H1 (cell line): ENCODE results near the gene SNED1. TPM values are rescaled to one million over a fixed set of nuclear protein-coding genes. Genes with fewer than 3 reads are reported as not detected.

Experiments
- CTCF ChIA-PET: fragments of 300-600 bp; sonication (Branson Sonifier 250); formaldehyde crosslinking; loops from one replicate; lab custom pipeline; 2021; ENCODE audit not compliant: partially characterized antibody; lab: Charles Lee
- POLR2A ChIA-PET: fragments of 300-600 bp; sonication (Branson Sonifier 250); formaldehyde crosslinking; loops from one replicate; lab custom pipeline; 2021; ENCODE audit warnings: inconsistent platforms; ENCODE audit not compliant: partially characterized antibody; lab: Charles Lee
- DNase-seq, 2 experiments: peaks; one replicate each; pipeline versions ENCODE4 v3.0.0 to v3.0.0-alpha.2; 2010 to 2022; ENCODE audit warnings: low spot score in 2 of 2, low read depth in 1 of 2, mixed read lengths in 1 of 2
- FAIRE-seq: peaks from 2 replicates; lab custom pipeline; 2011; peaks lifted over from hg19 to GRCh38; lab: Jason Lieb, UNC
- H2AFZ ChIP-seq: 2 replicates; pipeline ENCODE4 v1.8.1; 2012; ENCODE audit warnings: low read length, inconsistent platforms
- H2AK5ac ChIP-seq: 2 replicates; pipeline ENCODE4 v1.6.1; 2013; ENCODE audit warnings: low read depth, low read length
- H2BK120ac ChIP-seq: replicated peaks from 2 replicates; pipeline ENCODE3; 2013; ENCODE audit warnings: low read depth, low read length, inconsistent platforms
- H2BK12ac ChIP-seq: 2 replicates; pipeline ENCODE4 v1.6.1; 2013; ENCODE audit warnings: low read depth, low read length
- H2BK15ac ChIP-seq: 2 replicates; pipeline ENCODE4 v1.6.1; 2013; ENCODE audit warnings: low read length
- H2BK20ac ChIP-seq: 2 replicates; pipeline ENCODE4 v1.6.1; 2013; ENCODE audit warnings: low read length
- H2BK5ac ChIP-seq: 2 replicates; pipeline ENCODE4 v1.6.1; 2013; ENCODE audit warnings: low read depth, low read length
- H3K14ac ChIP-seq: 2 replicates; pipeline ENCODE4 v1.6.1; 2013; ENCODE audit warnings: inconsistent platforms; ENCODE audit not compliant: insufficient read length
- H3K18ac ChIP-seq: 2 replicates; pipeline ENCODE4 v1.6.1; 2013; ENCODE audit warnings: low read length; ENCODE audit errors: extremely low read depth
- H3K23ac ChIP-seq: 2 replicates; pipeline ENCODE4 v1.6.1; 2013; ENCODE audit warnings: inconsistent platforms; ENCODE audit not compliant: insufficient read length
- H3K23me2 ChIP-seq: 2 replicates; pipeline ENCODE4 v1.6.1; 2013; ENCODE audit warnings: low read depth, low read length
- H3K27ac ChIP-seq: 2 replicates; pipeline ENCODE4 v1.6.1; 2011; ENCODE audit warnings: low read depth, low read length, inconsistent platforms
- H3K27me3 ChIP-seq, 4 experiments: replicated peaks in 1 of 4; 1 replicate in 1 of 4; 2 replicates in 3 of 4; pipeline versions ENCODE4 v1.6.1 to v1.8.1; 2011 to 2013; ENCODE audit warnings: low read length in 3 of 4, mild to moderate bottlenecking in 3 of 4, inconsistent platforms in 2 of 4, mixed read lengths in 2 of 4, moderate library complexity in 1 of 4; ENCODE audit not compliant: control insufficient read depth in 3 of 4, insufficient read depth in 3 of 4; ENCODE audit errors: extremely low read depth in 1 of 4
- H3K36me3 ChIP-seq, 4 experiments: 2 replicates each; pipeline versions ENCODE4 v1.6.1 to v1.8.1; 2011 to 2013; ENCODE audit warnings: mild to moderate bottlenecking in 4 of 4, low read length in 3 of 4, moderate library complexity in 2 of 4, control low read depth in 1 of 4, inconsistent platforms in 1 of 4; ENCODE audit not compliant: insufficient read depth in 4 of 4, control insufficient read depth in 2 of 4
- H3K4ac ChIP-seq: replicated peaks from 2 replicates; pipeline ENCODE3; 2013; ENCODE audit warnings: low read length, low read depth, mixed read lengths, inconsistent platforms; ENCODE audit not compliant: insufficient read length
- H3K4me1 ChIP-seq, 4 experiments: replicated peaks in 1 of 4; 1 replicate in 1 of 4; 2 replicates in 3 of 4; pipeline versions ENCODE4 v1.6.1 to v1.8.1; 2011 to 2013; ENCODE audit warnings: low read length in 3 of 4, inconsistent platforms in 2 of 4, mixed read lengths in 1 of 4; ENCODE audit not compliant: insufficient read depth in 4 of 4, control insufficient read depth in 3 of 4
- H3K4me2 ChIP-seq, 2 experiments: 2 replicates each; pipeline versions ENCODE4 v1.6.1 to v1.8.1; 2011 to 2013; ENCODE audit warnings: low read depth in 2 of 2, low read length in 2 of 2, control low read depth in 1 of 2, inconsistent platforms in 1 of 2, mild to moderate bottlenecking in 1 of 2; ENCODE audit not compliant: insufficient read depth in 1 of 2
- H3K4me3 ChIP-seq, 4 experiments: fragments of 200-600, 300-600 bp in 1 of 4; sonication (generic), shearing (Covaris generic), sonication (Bioruptor Twin) in 1 of 4; 2 replicates each; pipeline versions ENCODE4 v1.5.1 to v1.8.1; 2011 to 2016; ENCODE audit warnings: low read length in 4 of 4, low read depth in 3 of 4, control low read depth in 2 of 4, inconsistent platforms in 2 of 4, mild to moderate bottlenecking in 2 of 4, mixed read lengths in 1 of 4, moderate library complexity in 1 of 4; ENCODE audit not compliant: insufficient read depth in 2 of 4; ENCODE audit errors: extremely low read depth in 1 of 4
- H3K56ac ChIP-seq: replicated peaks from 2 replicates; pipeline ENCODE3; 2013; ENCODE audit warnings: low read depth, mild to moderate bottlenecking, mixed read lengths, low read length, inconsistent platforms; ENCODE audit not compliant: insufficient read length
- H3K79me1 ChIP-seq: 2 replicates; pipeline ENCODE4 v1.6.1; 2013; ENCODE audit warnings: low read depth, low read length, control low read depth
- H3K79me2 ChIP-seq, 2 experiments: 2 replicates each; pipeline versions ENCODE4 v1.6.1 to v1.8.1; 2012 to 2013; ENCODE audit warnings: low read length in 2 of 2, mild to moderate bottlenecking in 2 of 2, inconsistent platforms in 1 of 2; ENCODE audit not compliant: insufficient read depth in 2 of 2, control insufficient read depth in 1 of 2
- H3K9ac ChIP-seq, 4 experiments: replicated peaks in 1 of 4; 1 replicate in 1 of 4; 2 replicates in 3 of 4; pipeline versions ENCODE4 v1.6.1 to v1.8.1; 2011 to 2013; ENCODE audit warnings: low read depth in 3 of 4, low read length in 3 of 4, control low read depth in 2 of 4, mild to moderate bottlenecking in 2 of 4, moderate library complexity in 2 of 4, inconsistent platforms in 1 of 4; ENCODE audit errors: extremely low read depth in 1 of 4
- H3K9me3 ChIP-seq, 2 experiments: 2 replicates each; pipeline versions ENCODE4 v1.6.1 to v1.8.1; 2012 to 2013; ENCODE audit warnings: mild to moderate bottlenecking in 2 of 2, moderate library complexity in 2 of 2, control low read depth in 1 of 2, inconsistent platforms in 1 of 2, low read depth in 1 of 2, low read length in 1 of 2, mixed read lengths in 1 of 2; ENCODE audit not compliant: insufficient read depth in 2 of 2
- H4K20me1 ChIP-seq, 2 experiments: replicated peaks in 1 of 2; 2 replicates each; pipeline versions ENCODE3 to v1.8.1; 2011 to 2013; ENCODE audit warnings: inconsistent platforms in 2 of 2, low read length in 2 of 2, mild to moderate bottlenecking in 1 of 2; ENCODE audit not compliant: insufficient read depth in 2 of 2, control insufficient read depth in 1 of 2
- H4K5ac ChIP-seq: 2 replicates; pipeline ENCODE4 v1.6.1; 2013; ENCODE audit warnings: low read length, low read depth, mixed read lengths, inconsistent platforms; ENCODE audit not compliant: insufficient read length
- H4K8ac ChIP-seq: 2 replicates; pipeline ENCODE4 v1.8.0; 2013; ENCODE audit warnings: mild to moderate bottlenecking, moderate library complexity, low read length, inconsistent platforms; ENCODE audit not compliant: insufficient read depth; ENCODE audit errors: extremely low read depth
- H4K91ac ChIP-seq: replicated peaks from 2 replicates; pipeline ENCODE3; 2013; ENCODE audit warnings: low read length, mixed read lengths, inconsistent platforms; ENCODE audit not compliant: insufficient read length
- BACH1 ChIP-seq: IDR thresholded peaks from 2 replicates; pipeline ENCODE4 v1.6.1; 2012; ENCODE audit warnings: low read length, improper control_type of control experiment
- CTCF ChIP-seq, 3 experiments: IDR thresholded peaks; 1 replicate in 2 of 3; 2 replicates in 1 of 3; pipeline versions ENCODE4 v1.5.1 to v1.6.1; 2011; ENCODE audit warnings: low read length in 3 of 3, mild to moderate bottlenecking in 3 of 3, inconsistent platforms in 2 of 3, low read depth in 1 of 3, moderate library complexity in 1 of 3; ENCODE audit not compliant: insufficient read depth in 1 of 3; ENCODE audit errors: control extremely low read depth in 1 of 3
- GABPA ChIP-seq: IDR thresholded peaks from 2 replicates; pipeline ENCODE4 v1.6.1; 2011; ENCODE audit warnings: mild to moderate bottlenecking, low read length, moderate library complexity, borderline replicate concordance; ENCODE audit not compliant: insufficient read depth
- KDM5A ChIP-seq: fragments of 200-600 bp; IDR thresholded peaks from 2 replicates; pipeline ENCODE4 v1.7.1; 2012; ENCODE audit warnings: mild to moderate bottlenecking, low read length, inconsistent platforms, mixed read lengths
- MAFK ChIP-seq: IDR thresholded peaks from 2 replicates; pipeline ENCODE4 v1.6.1; 2012; ENCODE audit warnings: low read depth, mild to moderate bottlenecking, improper control_type of control experiment, low read length
- NRF1 ChIP-seq: IDR thresholded peaks from 2 replicates; pipeline ENCODE4 v1.6.1; 2011; ENCODE audit warnings: mild to moderate bottlenecking, low read depth, low read length, improper control_type of control experiment
- PHF8 ChIP-seq: fragments of 200-600 bp; sonication (generic); conservative IDR thresholded peaks from 2 replicates; pipeline ENCODE4 v1.7.1; 2012; ENCODE audit warnings: low read depth, mild to moderate bottlenecking, inconsistent platforms, low read length, moderate library complexity
- RNF2 ChIP-seq: fragments of 200-900, 300-1000 bp; sonication (generic); IDR thresholded peaks from 2 replicates; pipeline ENCODE4 v1.7.1; 2016; ENCODE audit warnings: borderline replicate concordance, low read depth, mild to moderate bottlenecking, antibody characterized with exemption, low read length; ENCODE audit not compliant: poor library complexity, severe bottlenecking; ENCODE audit errors: missing control alignments
- SAP30 ChIP-seq: fragments of 300-600 bp; sonication (generic); IDR thresholded peaks from 2 replicates; pipeline ENCODE4 v1.7.1; 2012; ENCODE audit warnings: low read length, moderate library complexity, mild to moderate bottlenecking, inconsistent platforms; ENCODE audit not compliant: insufficient read depth, insufficient replicate concordance
- SRF ChIP-seq: IDR thresholded peaks from 2 replicates; pipeline ENCODE4 v1.6.1; 2011; ENCODE audit warnings: mild to moderate bottlenecking, low read depth, low read length, moderate library complexity
- WGBS, 2 experiments: shearing (Covaris generic) in 1 of 2; methylation state at CpG; one replicate each; pipeline versions ENCODE4 v1.1.6 to v1.1.7; 2013 to 2015; ENCODE audit warnings: low lambda C conversion rate in 2 of 2, mixed read lengths in 2 of 2, inconsistent platforms in 1 of 2, low coverage in 1 of 2, missing lambda C conversion rate in 1 of 2; ENCODE audit not compliant: insufficient replicate concordance in 2 of 2, insufficient coverage in 1 of 2, insufficient read length in 1 of 2; ENCODE audit errors: extremely low coverage in 1 of 2, missing lambda C conversion rate in 1 of 2; 5-methylcytosine and 5-hydroxymethylcytosine counted together
- polyA plus RNA-seq, 7 experiments: library from polyadenylated mRNA; depleted of rRNA in 3 of 7; stranded (reverse) in 5 of 7; unstranded in 2 of 7; fragments of >200 nt in 5 of 7; fragments of 200-250 nt in 2 of 7; gene quantifications; 1 replicate in 5 of 7; 2 replicates in 1 of 7; 4 replicates in 1 of 7; pipeline versions ENCODE4 v1.2.1 to v1.2.3, GENCODE V29; 2011 to 2013; ENCODE audit warnings: missing spikeins in 2 of 7, mixed read lengths in 2 of 7
- total RNA-seq: library from RNA; stranded (reverse); fragmentation: NEBNext Ultra II Directional; extraction: Animal tissue kit (Norgen Biotek cat#: 25700); gene quantifications from 2 replicates; pipeline ENCODE4 v1.2.1, GENCODE V29; 2021

SNED1 gene
- total and polyA plus RNA-seq, 2 of the 8 experiments (the other 6 are each of a cell fraction or from before 2014, with no cell fraction given) = 1.9 TPM

GRCh38 chr2:241112592-241112991, 114.2 kb downstream of the SNED1 start:
- H2BK15ac ChIP-seq = no peak overlapping the region
- H3K9ac ChIP-seq = no peak overlapping the region
- H4K91ac ChIP-seq = no peak overlapping the region
- peaks cover 3 to 6% of the 10 kb centered on the region in 2 experiments for H4K20me1 ChIP-seq
- no peak overlapping the region for H2BK20ac ChIP-seq
- H3K56ac ChIP-seq = no peak overlapping the region
- H3K23me2 ChIP-seq = no peaks in the 10 kb centered on the region; the same call in 1 of the 2 replicates
- no peaks in the 10 kb centered on the region for H3K27me3 ChIP-seq
- no peak overlapping the region for H2BK12ac ChIP-seq
- no peak for TF ChIP-seq SRF
- no peak for TF ChIP-seq RNF2
- TF ChIP-seq SAP30 = no peak
- no peak for TF ChIP-seq PHF8
- no peak for TF ChIP-seq CTCF (IDR thresholded peaks at IDR 0.05; ENCODE audit: control extremely low read depth in 1 of 3, insufficient read depth in 1 of 3, low read depth in 1 of 3, low read length in 3 of 3)
- no peak for TF ChIP-seq MAFK
- no peak for TF ChIP-seq GABPA
- TF ChIP-seq BACH1 = no peak
- no peak for TF ChIP-seq KDM5A
- no peak for TF ChIP-seq NRF1
- no peak overlapping the region for H4K8ac ChIP-seq
- DNase-seq (no peak), FAIRE-seq (no peak)
- CTCF ChIA-PET = interaction anchor here (0.7 to 1.1 kb wide), 2 partner anchors 34 to 222 kb away, joined by 3 read pairs; no protein-coding TSS in a partner anchor
- H3K18ac ChIP-seq = no peak overlapping the region
- H4K5ac ChIP-seq = no peak overlapping the region
- no peak overlapping the region for H3K4me2 ChIP-seq
- H3K4me3 ChIP-seq = no peak overlapping the region
- no peaks in the 10 kb centered on the region for H3K79me2 ChIP-seq
- H2BK120ac ChIP-seq = no peak overlapping the region
- H3K4ac ChIP-seq = no peak overlapping the region
- POLR2A ChIA-PET = interaction anchor here (1.0 to 1.3 kb wide), 2 partner anchors 9 to 11 kb away, joined by 3 to 4 read pairs; partner anchors contain the start of gene MTERF4
- peaks cover 0 to 20% (median 6%) of the 10 kb centered on the region in 4 experiments; a peak in 4 of 8 replicates for H3K36me3 ChIP-seq
- no peaks in the 10 kb centered on the region for H3K4me1 ChIP-seq
- no peak overlapping the region for H2BK5ac ChIP-seq
- no peak overlapping the region for H3K14ac ChIP-seq
- H3K79me1 ChIP-seq = no peaks in the 10 kb centered on the region; the same call in 1 of the 2 replicates
- no peaks in the 10 kb centered on the region for H3K9me3 ChIP-seq
- H2AFZ ChIP-seq = no peak overlapping the region
- WGBS, 2 experiments = 86% methylated on average over 8 of the region's 8 CpGs; no CpG with 5 or more reads in 1 of the 2 experiments
- no peak overlapping the region for H3K23ac ChIP-seq
- H3K27ac ChIP-seq = no peak overlapping the region
- no peak overlapping the region for H2AK5ac ChIP-seq
